Stimulated activated naive CD8-positive, alpha-beta T cell treated with anti-CD3 and anti-CD28 coated beads, Interleukin-15, amount 100 ng/mL, for 72 hours (primary cell): ENCODE measurements around the gene GPR4.

Experiments used
- ATAC-seq: fragments of 150-1000 bp; cut with Tn5 transposase; 2 replicates; pipeline ENCODE4 v1.10.0; 2021; ENCODE audit warnings: mild to moderate bottlenecking, moderate library complexity
- DNase-seq, 2 donors: peaks; one replicate each; pipeline ENCODE4 v3.0.0; 2021 to 2022
- H3K27ac Mint-ChIP-seq, 2 donors: one replicate each; pipeline ENCODE4 v1.8.0; 2022; ENCODE audit warnings: mild to moderate bottlenecking in 2 of 2, mixed read lengths in 2 of 2, moderate library complexity in 2 of 2
- H3K27me3 Mint-ChIP-seq: one replicate; pipeline ENCODE4 v1.8.0; 2022; ENCODE audit warnings: mixed read lengths
- H3K4me1 Mint-ChIP-seq: one replicate; pipeline ENCODE4 v1.8.0; 2022; ENCODE audit warnings: mild to moderate bottlenecking, mixed read lengths
- H3K4me3 Mint-ChIP-seq, 2 donors: one replicate each; pipeline ENCODE4 v1.8.0; 2022; ENCODE audit warnings: mild to moderate bottlenecking in 2 of 2, mixed read lengths in 2 of 2, moderate library complexity in 1 of 2
- H3K9me3 Mint-ChIP-seq, 2 donors: one replicate each; pipeline ENCODE4 v1.8.0; 2022; ENCODE audit warnings: mixed read lengths in 2 of 2

The GPR4 gene

DNA sequence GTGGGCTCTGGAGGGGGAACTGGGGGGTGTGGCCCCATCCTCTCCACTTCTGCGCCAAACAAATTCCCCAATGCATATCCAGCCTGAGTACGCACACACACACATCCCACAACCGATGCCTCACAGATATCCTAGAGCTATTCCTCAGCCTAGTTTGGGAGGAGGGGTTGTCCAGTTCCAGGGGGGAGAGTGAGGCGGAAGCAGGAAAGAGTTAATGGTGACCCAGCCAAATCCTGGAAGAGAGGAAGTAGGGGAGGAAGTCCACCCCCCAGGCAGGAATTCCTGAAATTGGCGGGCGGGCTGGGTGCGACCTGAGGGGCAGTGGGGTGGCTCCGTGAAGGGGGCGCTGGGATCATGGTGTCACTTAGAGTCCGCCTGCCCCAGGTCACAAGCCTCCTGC, 897 bp downstream of the GPR4 start:
- Mint-ChIP-seq H3K4me3 (peak overlapping the region; percentile 27 to 46), H3K4me1 (peaks cover 52% of the 10 kb centered on the region), H3K27ac (no peak overlapping the region), H3K9me3 (no peaks in the 10 kb centered on the region), H3K27me3 (peaks cover 77% of the 10 kb centered on the region)
- DNase-seq (no peak), ATAC-seq (no peak)

DNA sequence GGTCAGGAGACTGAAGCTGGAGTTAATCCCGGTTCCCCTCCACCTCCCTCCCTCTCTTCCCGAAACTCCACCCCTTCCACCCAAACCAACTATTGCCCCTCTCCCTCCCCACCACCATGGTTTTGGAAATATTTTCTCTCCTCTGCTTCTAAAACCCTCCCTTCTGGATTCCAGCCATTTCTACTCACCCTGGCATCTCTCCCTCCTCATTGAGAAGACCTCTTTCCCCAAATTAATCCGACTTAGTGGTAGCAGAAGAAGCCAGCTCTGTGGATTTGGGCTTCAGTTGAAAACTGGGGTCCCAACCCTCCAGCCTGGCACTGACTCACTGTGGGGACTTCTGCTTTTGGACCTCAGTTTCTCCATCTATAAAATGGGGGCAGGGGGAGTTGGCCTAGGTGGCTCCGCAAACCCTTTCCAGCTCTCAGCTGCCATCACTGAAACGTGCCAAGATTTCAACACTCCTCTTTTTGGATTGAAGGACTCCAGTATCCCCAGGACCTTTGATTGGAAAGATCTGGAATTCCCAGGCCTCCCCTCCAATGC, 1.6 kb downstream of the GPR4 start:
- Mint-ChIP-seq H3K27me3 (peaks cover 84% of the 10 kb centered on the region), H3K4me1 (peaks cover 52% of the 10 kb centered on the region), H3K9me3 (no peaks in the 10 kb centered on the region), H3K27ac (no peak overlapping the region), H3K4me3 (no peak overlapping the region)
- ATAC-seq (no peak), DNase-seq (no peak)

DNA sequence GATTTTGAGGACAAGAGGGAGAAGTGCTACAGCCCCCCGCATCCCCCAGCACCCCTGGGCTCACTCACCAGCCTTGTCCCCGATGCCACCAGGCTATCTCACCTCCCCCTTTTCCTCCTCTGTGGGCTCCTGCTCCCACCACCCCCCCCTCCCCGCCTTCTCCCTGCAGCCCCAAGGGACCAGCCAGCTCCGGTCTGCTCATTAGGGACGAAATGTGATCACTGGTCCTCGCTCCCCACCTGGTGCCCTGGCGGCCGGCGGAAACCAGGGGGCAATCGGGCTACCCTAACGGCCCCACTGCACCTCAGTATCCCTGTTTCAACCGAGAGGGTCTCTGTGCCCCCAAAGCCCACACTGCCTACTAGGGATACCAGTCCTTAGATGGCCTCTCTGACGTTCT, 2.7 kb downstream of the GPR4 start:
- DNase-seq: no peak
- Mint-ChIP-seq H3K27me3 (peaks cover 87% of the 10 kb centered on the region), H3K4me1 (peaks cover 52% of the 10 kb centered on the region), H3K27ac (no peak overlapping the region), H3K4me3 (peak overlapping the region; percentile 11 to 47), H3K9me3 (no peaks in the 10 kb centered on the region)
- no peak for ATAC-seq

DNA sequence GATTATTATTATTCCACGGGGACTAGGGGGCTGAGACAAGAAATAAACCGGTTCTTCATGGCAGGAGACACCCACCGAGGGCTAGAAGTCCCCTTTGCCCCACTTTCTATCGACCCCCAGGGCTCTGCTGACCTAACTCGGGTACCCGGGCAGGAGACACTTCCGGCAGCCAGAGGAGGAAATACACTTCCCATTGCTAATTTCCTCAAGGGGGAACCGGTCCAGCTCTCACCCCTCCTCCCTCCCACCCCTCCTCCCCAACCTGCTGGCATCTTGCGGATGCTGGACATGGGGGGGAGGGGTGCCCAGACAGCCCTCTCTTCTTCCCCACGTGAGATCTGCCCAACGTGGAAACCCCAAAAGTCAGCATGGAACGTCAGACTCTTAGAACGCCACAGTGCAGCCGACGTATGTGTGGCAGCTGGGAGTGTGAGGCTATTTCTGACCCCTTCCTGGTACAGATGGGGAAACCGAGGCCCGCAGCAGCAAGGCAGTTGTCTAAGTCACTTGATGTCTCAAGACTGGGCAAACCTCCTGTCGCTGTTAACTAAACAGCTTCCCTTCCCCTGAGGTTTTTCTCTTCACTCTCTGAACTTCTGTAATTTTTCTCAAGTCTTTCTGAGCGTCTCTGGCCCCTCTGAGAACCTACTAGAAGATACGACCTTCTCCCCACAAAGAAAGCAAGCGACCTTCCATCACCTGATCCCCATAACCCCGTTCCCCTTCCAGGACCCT, 3.6 kb downstream of the GPR4 start:
- Mint-ChIP-seq H3K4me1 (peaks cover 52% of the 10 kb centered on the region), H3K4me3 (peak overlapping the region; percentile 70 to 81), H3K27me3 (peaks cover 83% of the 10 kb centered on the region), H3K27ac (peak overlapping the region in 1 of 2 donors; percentile 79), H3K9me3 (no peaks in the 10 kb centered on the region)
- DNase-seq (no peak), ATAC-seq (peak; percentile 32)

DNA sequence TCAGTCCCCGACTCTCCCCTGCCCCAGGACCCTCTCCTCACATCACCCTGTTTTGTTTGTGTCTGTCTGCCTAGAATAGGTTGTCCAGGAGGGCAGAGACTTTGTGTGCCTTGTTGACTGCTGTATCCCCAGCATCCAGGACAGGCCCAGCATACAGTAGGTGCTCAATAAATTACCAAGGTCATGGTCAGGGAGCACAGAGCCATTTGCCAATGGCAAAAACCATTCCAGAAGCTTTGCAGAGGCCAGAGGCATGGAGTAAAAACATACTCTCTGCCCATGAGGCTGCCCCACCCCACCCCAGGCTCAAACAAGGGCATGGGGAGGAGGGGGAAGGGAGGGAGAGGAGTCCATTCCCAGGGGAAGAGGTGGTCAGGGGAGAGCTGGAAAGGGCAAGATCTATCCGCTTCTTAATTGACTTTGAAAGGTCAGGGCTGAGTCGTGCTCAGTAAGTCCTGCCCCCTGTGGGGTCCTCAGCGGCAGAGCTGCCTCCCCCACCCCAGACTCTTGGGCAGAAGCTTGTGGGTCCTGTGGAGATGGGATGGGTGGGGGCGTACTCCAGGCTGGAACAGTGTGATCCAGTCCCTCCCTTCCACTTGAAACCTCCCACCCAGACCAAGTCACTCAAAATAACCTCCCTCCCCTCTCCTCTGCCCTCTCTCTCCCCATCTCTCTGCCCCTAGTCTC, 4.4 kb downstream of the GPR4 start:
- Mint-ChIP-seq H3K9me3 (no peaks in the 10 kb centered on the region), H3K4me3 (peak overlapping the region; percentile 70 to 81), H3K27ac (peak overlapping the region in 1 of 2 donors; percentile 79), H3K4me1 (peaks cover 52% of the 10 kb centered on the region), H3K27me3 (peaks cover 77% of the 10 kb centered on the region)
- no peak for ATAC-seq
- DNase-seq: no peak

DNA sequence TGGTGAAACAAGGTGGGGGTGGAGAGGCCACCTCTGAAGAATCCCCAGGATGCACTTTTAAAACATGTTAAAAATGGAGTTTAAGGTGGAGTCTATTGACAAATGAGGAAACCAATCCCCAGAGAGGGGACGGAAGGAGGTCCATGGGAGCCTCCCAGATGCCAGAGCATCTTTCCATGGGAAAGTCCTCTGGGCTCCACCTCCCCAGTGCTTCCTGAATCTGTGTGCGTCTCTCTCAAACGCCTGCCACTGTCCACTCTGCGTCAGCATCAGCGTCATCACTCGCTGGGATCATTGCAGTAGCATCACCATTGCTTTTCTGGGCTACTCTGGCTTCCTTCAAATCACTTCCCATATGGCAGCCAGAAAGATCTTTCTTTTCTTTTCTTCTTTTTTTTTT, 6.2 kb downstream of the GPR4 start:
- DNase-seq (no peak), ATAC-seq (no peak)
- Mint-ChIP-seq H3K9me3 (peaks cover 0 to 7% of the 10 kb centered on the region in 2 donors), H3K27ac (no peak overlapping the region), H3K4me1 (peaks cover 51% of the 10 kb centered on the region), H3K27me3 (peaks cover 77% of the 10 kb centered on the region), H3K4me3 (no peak overlapping the region)

DNA sequence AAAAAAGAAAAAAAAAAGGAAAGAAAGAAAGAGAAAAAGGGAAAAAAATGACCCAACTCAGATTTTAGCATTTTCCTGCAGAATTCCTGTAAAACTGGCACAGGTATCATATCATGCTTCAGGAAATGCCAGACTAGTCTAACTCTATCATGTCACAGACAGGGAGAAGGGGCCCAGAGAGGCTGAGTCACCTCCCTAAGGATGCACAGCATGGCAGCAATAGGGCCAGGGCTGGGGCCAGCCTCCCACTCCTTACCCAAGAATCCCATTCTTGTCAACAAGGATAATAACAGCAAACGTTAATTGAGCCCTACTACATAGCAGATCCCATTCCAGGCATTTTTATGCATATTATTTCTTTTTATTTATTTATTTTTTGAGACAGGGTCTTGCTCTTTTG, 8.5 kb downstream of the GPR4 start:
- peaks cover 73% of the 10 kb centered on the region for H3K27me3 Mint-ChIP-seq
- ATAC-seq (no peak), DNase-seq (no peak)
- peaks cover 0 to 7% of the 10 kb centered on the region in 2 donors for H3K9me3 Mint-ChIP-seq
- no peak overlapping the region for H3K4me3 Mint-ChIP-seq
- no peak overlapping the region for H3K27ac Mint-ChIP-seq
- H3K4me1 Mint-ChIP-seq: peaks cover 32% of the 10 kb centered on the region

DNA sequence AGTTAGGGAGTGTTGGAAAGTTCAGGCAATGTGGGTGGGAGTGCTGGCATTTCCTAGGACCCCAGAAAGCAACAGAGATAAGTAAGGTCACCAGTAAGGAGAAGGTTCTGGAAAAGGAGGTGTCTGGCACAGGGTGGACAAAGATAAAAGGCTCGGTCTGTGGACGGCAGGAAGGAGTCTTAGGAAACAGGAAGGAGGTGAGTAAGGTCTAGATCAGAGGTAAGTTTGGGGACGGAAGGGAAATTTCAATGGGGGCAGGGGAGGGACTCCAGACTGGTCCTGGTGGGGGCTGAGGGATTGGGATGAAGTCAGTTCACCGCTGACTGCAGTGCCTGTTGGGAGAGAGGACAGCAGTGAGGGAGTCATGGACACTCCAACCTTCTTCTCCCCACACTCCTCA, 9.6 kb downstream of the GPR4 start:
- Mint-ChIP-seq H3K9me3 (peaks cover 0 to 7% of the 10 kb centered on the region in 2 donors), H3K4me1 (peaks cover 22% of the 10 kb centered on the region), H3K4me3 (no peak overlapping the region), H3K27ac (no peak overlapping the region), H3K27me3 (peaks cover 61% of the 10 kb centered on the region)
- DNase-seq (no peak), ATAC-seq (no peak)

DNA sequence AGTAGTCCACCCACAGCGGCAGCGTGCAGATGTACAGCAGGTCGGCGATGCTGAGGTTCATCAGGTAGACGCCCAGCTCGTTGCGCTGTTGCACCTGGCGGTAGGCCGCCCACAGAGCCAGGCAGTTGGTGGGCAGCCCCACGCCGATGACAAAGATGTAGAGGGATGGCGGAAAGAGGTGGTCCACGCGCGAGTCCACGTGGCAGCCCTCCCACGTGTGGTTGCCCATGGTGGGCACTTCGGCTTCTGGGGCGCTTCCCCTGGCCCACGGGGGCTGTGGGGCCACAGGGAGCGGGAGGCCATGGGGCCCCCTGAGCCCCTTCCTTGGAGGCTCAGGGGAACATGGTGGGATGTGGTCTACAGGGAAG, 10.4 kb downstream of the GPR4 start:
- Mint-ChIP-seq H3K4me3 (no peak overlapping the region), H3K4me1 (peaks cover 22% of the 10 kb centered on the region), H3K27me3 (peaks cover 54% of the 10 kb centered on the region), H3K27ac (no peak overlapping the region), H3K9me3 (peaks cover 0 to 7% of the 10 kb centered on the region in 2 donors)
- DNase-seq (no peak), ATAC-seq (no peak)

DNA sequence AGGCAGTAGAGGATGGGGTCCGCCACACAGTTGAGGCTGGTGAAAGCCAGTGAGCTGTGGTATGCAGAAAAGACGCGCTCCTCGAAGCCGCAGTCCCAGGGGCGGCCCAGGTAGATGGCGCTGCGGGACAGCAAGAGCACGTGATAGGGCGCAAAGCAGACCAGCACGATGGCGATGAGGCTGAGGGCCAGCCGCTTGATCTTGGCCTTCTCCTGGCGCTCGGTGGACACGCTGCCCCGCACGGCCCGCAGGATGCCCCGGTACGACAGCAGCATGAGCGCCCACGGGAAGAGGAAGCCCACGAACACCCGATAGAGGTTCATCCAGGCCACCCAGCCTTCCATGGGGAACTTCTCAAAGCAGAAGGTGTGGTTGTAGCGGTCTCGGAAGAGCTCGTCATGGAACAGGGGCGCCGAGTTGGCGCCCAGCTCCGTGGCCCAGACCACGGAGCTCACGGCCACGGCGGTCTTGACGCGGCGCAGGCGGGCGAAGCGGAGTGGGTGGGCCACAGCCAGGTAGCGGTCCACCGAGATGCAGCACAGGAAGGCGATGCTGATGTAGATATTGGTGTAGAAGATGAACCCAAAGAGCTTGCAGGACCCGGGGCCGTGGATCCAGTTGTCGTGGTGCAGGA, 10.9 kb downstream of the GPR4 start:
- Mint-ChIP-seq H3K4me1 (peaks cover 22% of the 10 kb centered on the region), H3K27me3 (peaks cover 49% of the 10 kb centered on the region), H3K4me3 (no peak overlapping the region), H3K9me3 (peaks cover 0 to 7% of the 10 kb centered on the region in 2 donors), H3K27ac (no peak overlapping the region)
- ATAC-seq (peak; percentile 88), DNase-seq (peak in 1 of 2 donors; percentile 57)

DNA sequence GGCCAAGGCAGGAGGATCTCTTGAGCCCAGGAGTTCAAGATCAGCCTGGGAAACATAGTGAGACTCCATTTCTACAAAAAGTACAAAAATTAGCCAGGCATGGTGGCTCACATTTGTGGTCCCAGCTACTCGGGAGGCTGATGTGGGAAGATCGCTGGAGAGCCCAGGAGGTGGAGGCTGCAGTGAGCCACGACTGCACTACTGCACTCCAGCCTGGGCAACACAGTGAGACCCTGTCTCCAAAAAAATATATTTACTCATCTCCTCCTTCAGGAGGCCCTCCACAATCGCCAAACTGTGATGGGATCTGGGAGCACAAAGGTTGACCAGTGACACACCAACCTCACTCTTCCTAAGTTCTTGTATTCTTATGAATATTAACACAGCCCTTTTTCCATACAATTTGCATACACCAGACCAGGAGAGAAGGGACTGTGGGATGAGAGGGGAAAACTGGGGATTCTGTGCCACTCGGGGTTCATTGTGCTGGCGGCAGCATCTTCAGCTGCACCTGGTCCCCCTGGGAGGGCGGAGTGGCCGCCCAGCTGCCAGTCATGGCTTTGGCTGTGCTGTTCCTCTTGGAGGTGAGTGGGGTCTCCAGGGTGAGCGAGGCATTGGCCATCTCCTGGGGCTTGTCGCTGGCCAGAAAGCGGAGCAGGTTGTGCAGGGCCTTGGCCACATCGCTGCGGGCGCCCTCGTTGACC, 11.6 kb downstream of the GPR4 start:
- DNase-seq (no peak), ATAC-seq (peak; percentile 31)
- Mint-ChIP-seq H3K4me3 (no peak overlapping the region), H3K27me3 (peaks cover 42% of the 10 kb centered on the region), H3K9me3 (peaks cover 0 to 7% of the 10 kb centered on the region in 2 donors), H3K4me1 (peaks cover 24% of the 10 kb centered on the region), H3K27ac (no peak overlapping the region)

DNA sequence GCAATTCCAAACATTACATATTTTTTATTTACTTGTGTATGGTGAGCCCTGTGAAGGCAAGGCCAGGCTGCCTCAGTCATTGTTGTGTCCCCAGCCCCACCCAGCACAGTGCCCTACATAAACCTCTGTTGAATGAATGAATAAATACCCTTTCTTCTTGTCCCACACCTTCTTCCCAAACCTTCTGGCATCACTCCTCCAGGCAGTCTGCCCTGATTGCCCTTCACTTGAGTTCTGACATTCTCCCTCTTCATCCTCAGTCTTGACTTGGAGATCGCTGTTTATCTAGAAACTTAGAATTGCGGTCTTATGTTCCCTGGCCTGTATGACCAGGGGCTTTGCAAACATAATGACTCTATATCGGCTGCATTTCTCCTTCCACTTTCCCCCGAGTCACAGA, 12.2 kb downstream of the GPR4 start:
- Mint-ChIP-seq H3K4me1 (peaks cover 29% of the 10 kb centered on the region), H3K27me3 (peaks cover 39% of the 10 kb centered on the region), H3K27ac (no peak overlapping the region), H3K9me3 (peaks cover 0 to 7% of the 10 kb centered on the region in 2 donors), H3K4me3 (no peak overlapping the region)
- ATAC-seq: no peak
- no peak for DNase-seq

DNA sequence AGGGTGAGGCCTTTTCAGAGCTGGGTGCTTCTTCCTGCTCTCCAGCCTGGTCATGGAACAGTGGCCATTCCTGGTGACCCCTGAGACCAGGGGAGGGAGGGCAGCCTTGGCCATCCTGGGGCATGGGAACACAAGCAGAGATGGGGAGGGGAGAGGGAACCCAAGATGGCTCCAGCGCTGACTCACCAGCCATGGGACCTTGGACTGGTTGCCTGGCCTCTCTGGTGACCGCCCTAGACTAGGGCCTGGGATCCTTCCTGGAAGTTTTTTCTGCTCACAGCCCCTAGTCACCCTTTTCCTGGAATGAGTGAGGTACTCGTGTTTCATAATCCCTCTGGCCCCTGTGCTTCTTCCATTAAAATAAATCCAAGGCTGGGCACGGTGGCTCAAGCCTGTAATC, 14.1 kb downstream of the GPR4 start:
- H3K9me3 Mint-ChIP-seq: peaks cover 0 to 7% of the 10 kb centered on the region in 2 donors
- peaks cover 39% of the 10 kb centered on the region for H3K27me3 Mint-ChIP-seq
- no peak for DNase-seq
- no peak overlapping the region for H3K4me3 Mint-ChIP-seq
- ATAC-seq: no peak
- H3K4me1 Mint-ChIP-seq: peaks cover 41% of the 10 kb centered on the region
- H3K27ac Mint-ChIP-seq: peak overlapping the region in 1 of 2 donors; percentile 61

DNA sequence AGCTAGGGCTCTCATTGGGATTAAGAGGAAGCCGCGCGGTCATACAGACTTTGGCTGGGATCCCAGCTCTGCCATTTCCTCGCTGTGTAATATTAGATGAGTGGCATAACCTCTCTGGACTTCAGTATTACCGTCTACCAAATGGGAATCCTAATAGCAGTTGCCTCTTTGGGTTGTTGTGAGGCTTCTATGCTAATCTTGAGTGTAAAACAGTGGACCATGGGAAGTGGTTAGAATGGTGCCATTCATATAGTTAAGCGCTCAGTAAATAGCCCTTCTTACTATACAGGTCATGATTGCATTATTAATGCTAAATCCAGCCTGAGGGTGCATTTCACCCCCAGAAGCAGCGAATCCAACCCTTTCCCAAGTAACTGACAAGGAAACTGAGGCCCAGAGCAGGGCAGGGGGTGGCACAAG, 16.8 kb downstream of the GPR4 start:
- DNase-seq (no peak), ATAC-seq (no peak)
- peak overlapping the region; percentile 86 to 91 for H3K4me3 Mint-ChIP-seq
- peak overlapping the region; percentile 46 to 97 for H3K27ac Mint-ChIP-seq
- H3K27me3 Mint-ChIP-seq: peaks cover 13% of the 10 kb centered on the region
- H3K9me3 Mint-ChIP-seq: no peaks in the 10 kb centered on the region
- peaks cover 34% of the 10 kb centered on the region for H3K4me1 Mint-ChIP-seq
